Endothelial cell of umbilical vein (primary cell): ENCODE data around the gene CATSPER3. TPM values are rescaled to one million over a fixed set of nuclear protein-coding genes. Genes with fewer than 3 reads are reported as not detected.

Experiments used
- BruUV-seq: library from RNA; stranded (reverse); fragments of 400-500 nt; replicated peaks from 2 replicates; lab custom pipeline; 2021; lab: Mats Ljungman, UMichigan
- CTCF ChIA-PET: fragments of 300-600, 350-600 bp; sonication (Branson Sonifier 250); formaldehyde crosslinking; loops from one replicate; lab custom pipeline; 2021; ENCODE audit warnings: antibody characterized with exemption, inconsistent platforms; lab: Charles Lee
- POLR2A ChIA-PET: fragments of 300-600, 350-600 bp; sonication (Branson Sonifier 250); formaldehyde crosslinking; loops from one replicate; lab custom pipeline; 2021; ENCODE audit warnings: antibody characterized with exemption, inconsistent platforms; lab: Charles Lee
- DNase-seq: peaks from one replicate; pipeline ENCODE4 v3.0.0-alpha.2; 2011; ENCODE audit warnings: low read depth, low spot score
- FAIRE-seq: peaks from 2 replicates; lab custom pipeline; 2011; peaks lifted over from hg19 to GRCh38; lab: Jason Lieb, UNC
- H2AFZ ChIP-seq: 2 replicates; pipeline ENCODE4 v1.6.0; 2012; ENCODE audit warnings: low read depth, low read length, control low read depth, inconsistent platforms
- H3K27ac ChIP-seq: 2 replicates; pipeline ENCODE4 v1.5.1; 2011; ENCODE audit warnings: low read depth, mild to moderate bottlenecking, control low read depth, low read length, moderate library complexity; ENCODE audit not compliant: insufficient read depth
- H3K27me3 ChIP-seq, 2 experiments: 2 replicates each; pipeline versions ENCODE4 v1.6.0 to v1.6.1; 2011; ENCODE audit warnings: low read length in 2 of 2, mixed read lengths in 1 of 2; ENCODE audit not compliant: control insufficient read depth in 2 of 2, insufficient read depth in 2 of 2
- H3K36me3 ChIP-seq, 2 experiments: 2 replicates in 1 of 2; 3 replicates in 1 of 2; pipeline ENCODE4 v1.5.1; 2011; ENCODE audit warnings: low read length in 2 of 2, mild to moderate bottlenecking in 1 of 2, moderate library complexity in 1 of 2; ENCODE audit not compliant: control insufficient read depth in 2 of 2, insufficient read depth in 2 of 2; ENCODE audit errors: extremely low read depth in 1 of 2
- H3K4me1 ChIP-seq: 3 replicates; pipeline ENCODE4 v1.5.1; 2011; ENCODE audit warnings: mild to moderate bottlenecking, low read length; ENCODE audit not compliant: control insufficient read depth, insufficient read depth; ENCODE audit errors: extremely low read depth
- H3K4me2 ChIP-seq: 2 replicates; pipeline ENCODE4 v1.6.1; 2011; ENCODE audit warnings: low read length, control low read depth, mixed read lengths; ENCODE audit not compliant: insufficient read depth
- H3K4me3 ChIP-seq, 3 experiments: fragments of 200-600 bp in 1 of 3; sonication (generic), shearing (Covaris generic) in 1 of 3; replicated peaks in 1 of 3; 2 replicates each; pipeline ENCODE4 v1.5.1; 2011 to 2016; ENCODE audit warnings: control low read depth in 3 of 3, low read length in 3 of 3, mild to moderate bottlenecking in 2 of 3, inconsistent platforms in 1 of 3, low read depth in 1 of 3, moderate library complexity in 1 of 3; ENCODE audit not compliant: insufficient read depth in 1 of 3
- H3K79me2 ChIP-seq: 2 replicates; pipeline ENCODE4 v1.6.0; 2012; ENCODE audit warnings: low read length, inconsistent platforms; ENCODE audit not compliant: control insufficient read depth, insufficient read depth
- H3K9ac ChIP-seq: replicated peaks from 2 replicates; pipeline ENCODE3; 2011; ENCODE audit warnings: low read length, control low read depth; ENCODE audit not compliant: insufficient read depth; ENCODE audit errors: extremely low read depth
- H3K9me1 ChIP-seq: replicated peaks from 3 replicates; pipeline ENCODE4 v1.6.0; 2011; ENCODE audit warnings: mild to moderate bottlenecking, low read length; ENCODE audit not compliant: control insufficient read depth, insufficient read depth; ENCODE audit errors: extremely low read depth
- H3K9me3 ChIP-seq: replicated peaks from 2 replicates; pipeline ENCODE4 v1.5.1; 2012; ENCODE audit warnings: low read length, inconsistent platforms; ENCODE audit not compliant: control insufficient read depth, insufficient read depth
- H4K20me1 ChIP-seq: replicated peaks from 2 replicates; pipeline ENCODE3; 2011; ENCODE audit warnings: mild to moderate bottlenecking, low read length; ENCODE audit not compliant: control insufficient read depth, insufficient read depth; ENCODE audit errors: extremely low read depth
- CTCF ChIP-seq, 2 donors: IDR thresholded peaks; 1 replicate in 1 of 2; 2 replicates in 1 of 2; pipeline ENCODE4 v1.5.1; 2011; ENCODE audit warnings: low read length in 2 of 2, mild to moderate bottlenecking in 2 of 2, moderate library complexity in 2 of 2, control low read depth in 1 of 2, inconsistent platforms in 1 of 2, low read depth in 1 of 2; ENCODE audit not compliant: insufficient read depth in 1 of 2; ENCODE audit errors: extremely low read depth in 1 of 2
- EZH2 ChIP-seq: IDR thresholded peaks from 2 replicates; pipeline ENCODE4 v1.6.1; 2012; ENCODE audit warnings: borderline replicate concordance, low read depth, mild to moderate bottlenecking, moderate library complexity, low read length, inconsistent platforms; ENCODE audit not compliant: severe bottlenecking
- FOS ChIP-seq: IDR thresholded peaks from 2 replicates; pipeline ENCODE4 v1.6.1; 2011; ENCODE audit warnings: mild to moderate bottlenecking, low read length, moderate library complexity, borderline replicate concordance; ENCODE audit not compliant: insufficient read depth
- GATA2 ChIP-seq: IDR thresholded peaks from 2 replicates; pipeline ENCODE4 v1.7.0; 2011; ENCODE audit warnings: low read depth, mild to moderate bottlenecking, moderate library complexity, mixed read lengths, low read length; ENCODE audit not compliant: insufficient read length, insufficient read depth
- JUN ChIP-seq: IDR thresholded peaks from 2 replicates; pipeline ENCODE4 v1.6.1; 2011; ENCODE audit warnings: borderline replicate concordance, low read depth; ENCODE audit not compliant: insufficient read length, insufficient read depth
- MAX ChIP-seq: IDR thresholded peaks from 2 replicates; pipeline ENCODE4 v1.6.1; 2011; ENCODE audit not compliant: insufficient read depth, insufficient read length
- MYC ChIP-seq: IDR thresholded peaks from one replicate; pipeline ENCODE4 v1.6.1; 2011; ENCODE audit warnings: mild to moderate bottlenecking, low read depth, low read length
- POLR2A ChIP-seq: IDR thresholded peaks from 2 replicates; pipeline ENCODE4 v1.6.1; 2012; ENCODE audit warnings: low read depth, mild to moderate bottlenecking, control low read depth, low read length
- POLR2AphosphoS5 ChIP-seq: IDR thresholded peaks from 2 replicates; pipeline ENCODE4 v1.6.1; 2012; ENCODE audit warnings: low read depth, mild to moderate bottlenecking, control low read depth, low read length, moderate library complexity; ENCODE audit not compliant: insufficient read depth
- dilution Hi-C: fragments of 300-500 bp; cut with MboI; formaldehyde crosslinking; loops from one replicate; pipeline ENCODE4 v1.15.0; 2019; ENCODE audit warnings: low sequenced_read_pairs; ENCODE audit not compliant: extremely low pct_ligation_motif_present
- intact Hi-C: fragments of 100-400 bp; cut with micrococcal nuclease; formaldehyde crosslinking; loops from one replicate; pipeline ENCODE4 v1.10.0; 2022
- polyA plus RNA-seq, 4 experiments: library from polyadenylated mRNA; depleted of rRNA in 3 of 4; stranded (reverse) in 3 of 4; unstranded in 1 of 4; fragments of >200 nt; gene quantifications; 2 replicates each; pipeline versions ENCODE4 v1.2.1 to v1.2.3, GENCODE V29; 2011 to 2012; ENCODE audit warnings: missing spikeins in 1 of 4
- total RNA-seq: library from RNA; stranded (reverse); gene quantifications from 2 replicates; pipeline ENCODE4 v1.2.3, GENCODE V29; 2021

Gene CATSPER3
- total and polyA plus RNA-seq, 2 donors (not counting 3 experiments of a cell fraction or from before 2014, with no cell fraction given) = 0.43 to 0.71 TPM

GRCh38 chr5:134975078-134975715 lies 7.5 kb downstream of the CATSPER3 start:
- intact Hi-C loops (no loop called here), dilution Hi-C loops (no loop called here)
- H3K36me3 ChIP-seq = no peaks in the 10 kb centered on the region
- H3K4me2 ChIP-seq = no peak overlapping the region
- no peak overlapping the region for H3K4me3 ChIP-seq
- no peak overlapping the region for H2AFZ ChIP-seq
- POLR2A ChIA-PET = no interaction called here
- no peaks in the 10 kb centered on the region for H3K4me1 ChIP-seq
- no peak overlapping the region for H3K27ac ChIP-seq
- H3K27me3 ChIP-seq = no peaks in the 10 kb centered on the region
- H4K20me1 ChIP-seq = no peaks in the 10 kb centered on the region
- H3K79me2 ChIP-seq = no peaks in the 10 kb centered on the region
- no TSS peak for BruUV-seq
- H3K9me1 ChIP-seq = no peaks in the 10 kb centered on the region
- no peak overlapping the region for H3K9ac ChIP-seq
- DNase-seq (no peak), FAIRE-seq (no peak)
- H3K9me3 ChIP-seq = no peaks in the 10 kb centered on the region
- CTCF ChIA-PET = no interaction called here
- no peak for TF ChIP-seq FOS
- TF ChIP-seq EZH2 = no peak
- no peak for TF ChIP-seq JUN
- no peak for TF ChIP-seq POLR2AphosphoS5
- TF ChIP-seq MAX = no peak
- TF ChIP-seq MYC = no peak
- no peak for TF ChIP-seq POLR2A
- TF ChIP-seq CTCF (IDR thresholded peaks at IDR 0.05; ENCODE audit: extremely low read depth in 1 of 2, insufficient read depth in 1 of 2, low read depth in 1 of 2, low read length in 2 of 2) = no peak
- TF ChIP-seq GATA2 = no peak
